OCI-LY7 (cell line): ENCODE data around the gene TAOK1.

Experiments used
- EZH2phosphoT487 ChIP-seq: fragments of 200-600 bp; sonication (generic); IDR thresholded peaks from 2 replicates; pipeline ENCODE4 v1.6.1; 2018; ENCODE audit warnings: low read depth, borderline replicate concordance, mild to moderate bottlenecking, mixed run types, antibody characterized with exemption, low read length, moderate library complexity, mixed read lengths
- TF ChIP-seq, protein P1 (sequence below): fragments of 200-600 bp; sonication (generic); conservative IDR thresholded peaks from 2 replicates; pipeline ENCODE4 v1.5.1; 2014; ENCODE audit warnings: mild to moderate bottlenecking, antibody characterized with exemption, low read length, moderate library complexity, mixed read lengths

DNA sequence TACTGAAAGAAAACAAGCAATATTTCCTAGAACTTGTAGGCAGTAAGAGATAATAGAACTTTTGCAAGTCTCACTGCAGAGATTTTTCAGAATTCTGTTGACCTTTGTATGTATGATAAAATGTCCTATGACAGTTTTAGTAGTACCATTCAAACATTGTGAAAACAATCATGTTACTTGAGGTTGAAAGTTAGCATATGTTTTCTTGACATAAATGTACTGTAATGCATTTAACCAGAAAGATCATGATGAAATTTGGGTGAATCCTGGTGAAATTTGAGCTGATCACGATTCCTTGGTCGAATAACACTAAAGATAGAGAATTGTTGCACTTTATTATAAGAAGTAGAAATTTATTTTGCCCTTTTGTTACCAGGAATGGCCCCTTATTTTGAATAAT is 85.7 kb downstream of the TAOK1 start:
- TF ChIP-seq, protein P1, sequence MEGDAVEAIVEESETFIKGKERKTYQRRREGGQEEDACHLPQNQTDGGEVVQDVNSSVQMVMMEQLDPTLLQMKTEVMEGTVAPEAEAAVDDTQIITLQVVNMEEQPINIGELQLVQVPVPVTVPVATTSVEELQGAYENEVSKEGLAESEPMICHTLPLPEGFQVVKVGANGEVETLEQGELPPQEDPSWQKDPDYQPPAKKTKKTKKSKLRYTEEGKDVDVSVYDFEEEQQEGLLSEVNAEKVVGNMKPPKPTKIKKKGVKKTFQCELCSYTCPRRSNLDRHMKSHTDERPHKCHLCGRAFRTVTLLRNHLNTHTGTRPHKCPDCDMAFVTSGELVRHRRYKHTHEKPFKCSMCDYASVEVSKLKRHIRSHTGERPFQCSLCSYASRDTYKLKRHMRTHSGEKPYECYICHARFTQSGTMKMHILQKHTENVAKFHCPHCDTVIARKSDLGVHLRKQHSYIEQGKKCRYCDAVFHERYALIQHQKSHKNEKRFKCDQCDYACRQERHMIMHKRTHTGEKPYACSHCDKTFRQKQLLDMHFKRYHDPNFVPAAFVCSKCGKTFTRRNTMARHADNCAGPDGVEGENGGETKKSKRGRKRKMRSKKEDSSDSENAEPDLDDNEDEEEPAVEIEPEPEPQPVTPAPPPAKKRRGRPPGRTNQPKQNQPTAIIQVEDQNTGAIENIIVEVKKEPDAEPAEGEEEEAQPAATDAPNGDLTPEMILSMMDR, result no peak
- no peak for TF ChIP-seq EZH2phosphoT487
